Astrocyte (in vitro differentiated cells and primary cell): ENCODE results near the gene IQGAP2. TPM values are rescaled to one million over a fixed set of nuclear protein-coding genes. Genes with fewer than 3 reads are reported as not detected.

Experiments
- DNase-seq: peaks from one replicate; pipeline ENCODE4 v3.0.0-alpha.2; 2010; ENCODE audit warnings: low read depth
- FAIRE-seq: peaks from 2 replicates; lab custom pipeline; 2011; peaks lifted over from hg19 to GRCh38; lab: Jason Lieb, UNC
- H2AFZ ChIP-seq: 2 replicates; pipeline ENCODE4 v1.6.0; 2012; ENCODE audit warnings: low read depth, low read length, inconsistent platforms
- H3K27ac ChIP-seq: 2 replicates; pipeline ENCODE4 v1.5.1; 2011; ENCODE audit warnings: low read depth, low read length, inconsistent platforms
- H3K27me3 ChIP-seq: 2 replicates; pipeline ENCODE4 v1.6.0; 2011; ENCODE audit warnings: low read length, inconsistent platforms; ENCODE audit not compliant: insufficient read depth
- H3K36me3 ChIP-seq: 2 replicates; pipeline ENCODE4 v1.5.1; 2011; ENCODE audit warnings: low read length, inconsistent platforms; ENCODE audit not compliant: insufficient read depth
- H3K4me1 ChIP-seq: 2 replicates; pipeline ENCODE4 v1.5.1; 2011; ENCODE audit warnings: low read length, inconsistent platforms; ENCODE audit not compliant: insufficient read depth
- H3K4me2 ChIP-seq: 2 replicates; pipeline ENCODE4 v1.6.0; 2012; ENCODE audit warnings: low read length, inconsistent platforms
- H3K4me3 ChIP-seq: 2 replicates; pipeline ENCODE4 v1.5.1; 2011; ENCODE audit warnings: low read depth, mild to moderate bottlenecking, low read length, inconsistent platforms; ENCODE audit not compliant: insufficient read depth
- H3K79me2 ChIP-seq: 2 replicates; pipeline ENCODE4 v1.6.0; 2012; ENCODE audit warnings: mild to moderate bottlenecking, low read length, inconsistent platforms; ENCODE audit not compliant: insufficient read depth
- H3K9ac ChIP-seq: 2 replicates; pipeline ENCODE4 v1.6.0; 2012; ENCODE audit warnings: mild to moderate bottlenecking, low read length, inconsistent platforms
- H3K9me3 ChIP-seq: 2 replicates; pipeline ENCODE4 v1.5.1; 2012; ENCODE audit warnings: low read depth, mild to moderate bottlenecking, low read length, inconsistent platforms; ENCODE audit not compliant: insufficient read depth
- H4K20me1 ChIP-seq: 2 replicates; pipeline ENCODE4 v1.6.0; 2012; ENCODE audit warnings: low read length, inconsistent platforms; ENCODE audit not compliant: insufficient read depth
- H3K27ac Mint-ChIP-seq: one replicate; pipeline ENCODE4 v1.8.0; 2021; ENCODE audit warnings: mild to moderate bottlenecking, mixed read lengths; ENCODE audit not compliant: unreplicated experiment
- H3K27me3 Mint-ChIP-seq: one replicate; pipeline ENCODE4 v1.8.0; 2021; ENCODE audit warnings: low read depth, mixed read lengths; ENCODE audit not compliant: unreplicated experiment
- H3K36me3 Mint-ChIP-seq: one replicate; pipeline ENCODE4 v1.8.0; 2021; ENCODE audit warnings: low read depth, mixed read lengths; ENCODE audit not compliant: unreplicated experiment
- H3K4me1 Mint-ChIP-seq: one replicate; pipeline ENCODE4 v1.8.0; 2021; ENCODE audit warnings: low read depth, mixed read lengths; ENCODE audit not compliant: unreplicated experiment
- H3K4me3 Mint-ChIP-seq: one replicate; pipeline ENCODE4 v1.8.0; 2021; ENCODE audit warnings: mild to moderate bottlenecking, moderate library complexity, mixed read lengths; ENCODE audit not compliant: unreplicated experiment
- H3K9me3 Mint-ChIP-seq: one replicate; pipeline ENCODE4 v1.8.0; 2021; ENCODE audit warnings: mild to moderate bottlenecking, mixed read lengths; ENCODE audit not compliant: unreplicated experiment
- EZH2 ChIP-seq: IDR thresholded peaks from 2 replicates; pipeline ENCODE4 v1.6.1; 2012; ENCODE audit warnings: mild to moderate bottlenecking, low read length, inconsistent platforms; ENCODE audit not compliant: insufficient read depth
- total RNA-seq: library from RNA; stranded (reverse); gene quantifications from 2 replicates; pipeline ENCODE4 v1.2.1, GENCODE V29; 2021
- TF ChIP-seq, protein P1 (sequence below): IDR thresholded peaks from 2 replicates; pipeline ENCODE4 v1.5.1; 2011; ENCODE audit warnings: low read depth, mild to moderate bottlenecking, inconsistent platforms, low read length, moderate library complexity; ENCODE audit not compliant: insufficient read depth

The IQGAP2 gene
- total RNA-seq, 1 donor from 2014 or later = 2.9 TPM

- Mint-ChIP-seq H3K4me1 (peaks cover 5% of the 10 kb centered on the region), H3K27ac (no peak overlapping the region), H3K36me3 (peaks cover 42% of the 10 kb centered on the region), H3K27me3 (no peaks in the 10 kb centered on the region), H3K9me3 (peaks cover 12% of the 10 kb centered on the region), H3K4me3 (no peak overlapping the region)
- H3K9ac ChIP-seq = no peak overlapping the region
- H3K27me3 ChIP-seq = no peaks in the 10 kb centered on the region
- peaks cover 37% of the 10 kb centered on the region for H3K36me3 ChIP-seq
- FAIRE-seq = no peak
- no peaks in the 10 kb centered on the region for H3K4me1 ChIP-seq
- no peak overlapping the region for H3K4me2 ChIP-seq
- H4K20me1 ChIP-seq = peaks cover 43% of the 10 kb centered on the region
- H3K4me3 ChIP-seq = no peak overlapping the region
- H2AFZ ChIP-seq = no peak overlapping the region
- H3K9me3 ChIP-seq = no peaks in the 10 kb centered on the region
- TF ChIP-seq EZH2 = no peak
- TF ChIP-seq, protein P1, sequence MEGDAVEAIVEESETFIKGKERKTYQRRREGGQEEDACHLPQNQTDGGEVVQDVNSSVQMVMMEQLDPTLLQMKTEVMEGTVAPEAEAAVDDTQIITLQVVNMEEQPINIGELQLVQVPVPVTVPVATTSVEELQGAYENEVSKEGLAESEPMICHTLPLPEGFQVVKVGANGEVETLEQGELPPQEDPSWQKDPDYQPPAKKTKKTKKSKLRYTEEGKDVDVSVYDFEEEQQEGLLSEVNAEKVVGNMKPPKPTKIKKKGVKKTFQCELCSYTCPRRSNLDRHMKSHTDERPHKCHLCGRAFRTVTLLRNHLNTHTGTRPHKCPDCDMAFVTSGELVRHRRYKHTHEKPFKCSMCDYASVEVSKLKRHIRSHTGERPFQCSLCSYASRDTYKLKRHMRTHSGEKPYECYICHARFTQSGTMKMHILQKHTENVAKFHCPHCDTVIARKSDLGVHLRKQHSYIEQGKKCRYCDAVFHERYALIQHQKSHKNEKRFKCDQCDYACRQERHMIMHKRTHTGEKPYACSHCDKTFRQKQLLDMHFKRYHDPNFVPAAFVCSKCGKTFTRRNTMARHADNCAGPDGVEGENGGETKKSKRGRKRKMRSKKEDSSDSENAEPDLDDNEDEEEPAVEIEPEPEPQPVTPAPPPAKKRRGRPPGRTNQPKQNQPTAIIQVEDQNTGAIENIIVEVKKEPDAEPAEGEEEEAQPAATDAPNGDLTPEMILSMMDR = no peak
- no peak for DNase-seq
- no peak overlapping the region for H3K27ac ChIP-seq
- peaks cover 58% of the 10 kb centered on the region for H3K79me2 ChIP-seq
These were observed 329.9 kb downstream of the IQGAP2 start for GRCh38 chr5:76733049-76733417.

DNA sequence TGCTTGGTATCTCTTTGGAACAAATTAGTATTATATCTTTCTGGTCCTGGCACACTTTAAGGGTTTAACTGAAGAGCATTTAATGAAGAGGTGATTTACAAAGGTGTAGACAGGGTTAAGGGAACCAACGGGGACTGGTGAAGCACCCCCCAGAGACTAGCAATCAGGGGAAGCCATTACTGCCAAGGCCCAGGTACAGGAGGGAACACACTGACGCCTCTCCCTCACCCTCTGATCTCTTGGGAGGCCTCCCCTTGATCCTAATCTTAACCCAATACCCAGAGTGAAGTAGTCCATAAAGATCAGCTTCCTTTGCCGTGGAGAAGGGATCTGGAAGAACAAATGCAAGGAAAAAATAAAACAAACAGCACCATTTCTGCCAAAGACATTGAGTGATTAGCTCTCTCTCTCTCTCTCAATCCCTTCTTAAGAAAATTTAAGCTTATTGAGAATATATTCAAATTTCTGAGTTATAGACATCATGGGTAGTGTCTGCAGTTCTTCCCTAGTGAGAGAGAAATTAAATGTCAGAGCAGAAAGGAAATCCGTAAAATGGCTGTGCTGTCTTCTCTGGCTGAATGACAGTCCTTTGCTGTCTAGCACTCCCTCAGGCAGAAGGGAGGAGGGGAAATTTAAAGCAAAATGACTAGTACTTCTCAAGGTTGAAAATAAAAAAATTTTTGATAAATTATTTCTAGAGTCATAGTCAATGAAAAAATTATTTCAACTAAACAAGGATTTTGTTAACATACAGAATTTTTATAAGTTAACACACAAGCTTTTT lies 332.9 kb downstream of the IQGAP2 start:
- Histone ChIP-seq H3K27me3 (no peaks in the 10 kb centered on the region), H3K4me3 (no peak overlapping the region), H3K9me3 (no peaks in the 10 kb centered on the region), H3K79me2 (peaks cover 29% of the 10 kb centered on the region), H4K20me1 (peaks cover 26% of the 10 kb centered on the region), H3K27ac (no peak overlapping the region), H3K4me1 (peaks cover 3% of the 10 kb centered on the region), H3K36me3 (peaks cover 33% of the 10 kb centered on the region), H3K4me2 (no peak overlapping the region), H3K9ac (no peak overlapping the region), H2AFZ (no peak overlapping the region)
- H3K36me3 Mint-ChIP-seq = peaks cover 24% of the 10 kb centered on the region
- FAIRE-seq = no peak
- no peaks in the 10 kb centered on the region for H3K27me3 Mint-ChIP-seq
- no peaks in the 10 kb centered on the region for H3K9me3 Mint-ChIP-seq
- DNase-seq = no peak
- no peak for TF ChIP-seq EZH2
- TF ChIP-seq, protein P1 = no peak
- H3K4me3 Mint-ChIP-seq = no peak overlapping the region
- peaks cover 15% of the 10 kb centered on the region for H3K4me1 Mint-ChIP-seq
- H3K27ac Mint-ChIP-seq = no peak overlapping the region
